ENCODE measurements around the gene OR8A1. TPM values are rescaled to one million over a fixed set of nuclear protein-coding genes. Genes with fewer than 3 reads are reported as not detected.

The OR8A1 gene
- total RNA-seq: not detected in 2 replicates

GRCh38 chr11:124569697-124570096 lies at the start of gene OR8A1:
Gene OR8A1 (plus strand): TSS chr11:124569997. CDS start chr11:124570120, 123 bp downstream.
- FAIRE-seq (no peak), DNase-seq (ENCODE audit: low read depth) (no peak)
- no peaks in the 10 kb centered on the region for H3K27me3 ChIP-seq (ENCODE audit: control insufficient read depth, insufficient read depth, low read length)
- no peaks in the 10 kb centered on the region for H3K36me3 ChIP-seq (ENCODE audit: control insufficient read depth, insufficient read depth, low read length)
- no peak within 1 kb of the TSS for H3K4me3 ChIP-seq (ENCODE audit: low read depth, low read length)
- TF ChIP-seq, protein P1, sequence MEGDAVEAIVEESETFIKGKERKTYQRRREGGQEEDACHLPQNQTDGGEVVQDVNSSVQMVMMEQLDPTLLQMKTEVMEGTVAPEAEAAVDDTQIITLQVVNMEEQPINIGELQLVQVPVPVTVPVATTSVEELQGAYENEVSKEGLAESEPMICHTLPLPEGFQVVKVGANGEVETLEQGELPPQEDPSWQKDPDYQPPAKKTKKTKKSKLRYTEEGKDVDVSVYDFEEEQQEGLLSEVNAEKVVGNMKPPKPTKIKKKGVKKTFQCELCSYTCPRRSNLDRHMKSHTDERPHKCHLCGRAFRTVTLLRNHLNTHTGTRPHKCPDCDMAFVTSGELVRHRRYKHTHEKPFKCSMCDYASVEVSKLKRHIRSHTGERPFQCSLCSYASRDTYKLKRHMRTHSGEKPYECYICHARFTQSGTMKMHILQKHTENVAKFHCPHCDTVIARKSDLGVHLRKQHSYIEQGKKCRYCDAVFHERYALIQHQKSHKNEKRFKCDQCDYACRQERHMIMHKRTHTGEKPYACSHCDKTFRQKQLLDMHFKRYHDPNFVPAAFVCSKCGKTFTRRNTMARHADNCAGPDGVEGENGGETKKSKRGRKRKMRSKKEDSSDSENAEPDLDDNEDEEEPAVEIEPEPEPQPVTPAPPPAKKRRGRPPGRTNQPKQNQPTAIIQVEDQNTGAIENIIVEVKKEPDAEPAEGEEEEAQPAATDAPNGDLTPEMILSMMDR (IDR thresholded peaks at IDR 0.05; ENCODE audit: insufficient read depth, low read length, severe bottlenecking): no peak

GRCh38 chr11:124520550-124520854 lies 49.3 kb upstream of the OR8A1 start:
- TF ChIP-seq, protein P1 (IDR thresholded peaks at IDR 0.05; ENCODE audit: insufficient read depth, low read length, severe bottlenecking): no peak
- DNase-seq (ENCODE audit: low read depth) (no peak), FAIRE-seq (no peak)
- no peak overlapping the region for H3K4me3 ChIP-seq (ENCODE audit: low read depth, low read length)
- H3K36me3 ChIP-seq (ENCODE audit: control insufficient read depth, insufficient read depth, low read length): no peaks in the 10 kb centered on the region
- H3K27me3 ChIP-seq (ENCODE audit: control insufficient read depth, insufficient read depth, low read length): peaks cover 5% of the 10 kb centered on the region

GRCh38 chr11:124533626-124534025 lies 36.2 kb upstream of the OR8A1 start:
- FAIRE-seq (no peak), DNase-seq (ENCODE audit: low read depth) (no peak)
- no peaks in the 10 kb centered on the region for H3K27me3 ChIP-seq (ENCODE audit: control insufficient read depth, insufficient read depth, low read length)
- H3K4me3 ChIP-seq (ENCODE audit: low read depth, low read length): no peak overlapping the region
- H3K36me3 ChIP-seq (ENCODE audit: control insufficient read depth, insufficient read depth, low read length): no peaks in the 10 kb centered on the region
- TF ChIP-seq, protein P1 (IDR thresholded peaks at IDR 0.05; ENCODE audit: insufficient read depth, low read length, severe bottlenecking): no peak

DNA sequence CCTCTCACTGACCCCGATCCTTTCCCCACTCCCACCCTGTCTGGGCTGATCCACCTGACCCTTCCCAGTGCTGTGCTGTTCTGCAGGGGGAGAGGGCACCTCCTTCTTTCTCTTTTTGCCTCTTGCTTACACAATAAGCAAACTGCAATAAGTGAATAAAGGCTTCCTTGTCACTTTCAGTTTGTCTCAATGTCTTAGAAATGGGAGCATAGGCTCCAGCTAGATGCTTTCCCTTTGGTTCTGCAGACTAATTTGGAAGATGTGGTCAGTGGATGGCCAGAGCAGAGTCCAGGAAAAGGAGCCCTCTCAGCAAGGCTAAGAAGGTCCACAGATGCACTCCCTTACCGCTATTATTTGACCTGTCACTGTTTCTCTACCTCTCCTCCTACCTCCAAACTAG lies 35.7 kb upstream of the OR8A1 start:
- Histone ChIP-seq H3K36me3 (ENCODE audit: control insufficient read depth, insufficient read depth, low read length) (no peaks in the 10 kb centered on the region), H3K27me3 (ENCODE audit: control insufficient read depth, insufficient read depth, low read length) (no peaks in the 10 kb centered on the region), H3K4me3 (ENCODE audit: low read depth, low read length) (no peak overlapping the region)
- DNase-seq (ENCODE audit: low read depth): no peak
- TF ChIP-seq, protein P1 (IDR thresholded peaks at IDR 0.05; ENCODE audit: insufficient read depth, low read length, severe bottlenecking): no peak
- FAIRE-seq: no peak

DNA sequence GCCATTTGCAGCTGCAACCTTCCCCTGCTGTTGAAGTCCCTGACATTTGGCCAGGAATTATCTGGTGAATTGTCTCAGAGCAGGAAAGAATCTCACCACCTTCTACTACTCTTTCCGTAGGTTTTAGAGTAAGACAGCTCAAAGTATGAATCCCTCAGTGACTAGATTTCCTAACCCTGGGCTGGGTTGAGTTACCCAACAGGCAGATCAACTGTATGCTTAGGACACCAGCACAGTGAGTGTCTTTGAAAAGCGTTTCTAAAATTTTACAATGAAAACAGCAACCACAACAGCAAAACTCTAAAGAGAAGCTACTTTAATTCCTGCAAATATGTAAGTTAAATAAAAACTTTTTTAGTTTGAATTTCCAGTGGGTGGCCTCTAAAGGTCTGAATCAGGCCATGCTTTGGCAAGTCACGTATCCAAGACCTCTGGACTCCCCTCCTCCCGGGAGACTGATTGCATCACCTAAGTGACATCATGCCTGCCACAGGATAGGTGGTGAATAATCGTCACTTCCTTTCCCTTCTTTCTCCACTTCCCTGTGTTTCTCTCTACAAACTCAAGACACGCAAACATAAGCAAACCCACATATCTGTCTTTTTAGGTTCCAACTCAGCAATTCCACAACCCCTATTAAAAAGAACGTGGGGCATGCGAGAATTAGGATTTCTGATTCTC lies 34.1 kb upstream of the OR8A1 start:
- DNase-seq (ENCODE audit: low read depth) (peak; percentile 23), FAIRE-seq (no peak)
- no peaks in the 10 kb centered on the region for H3K27me3 ChIP-seq (ENCODE audit: control insufficient read depth, insufficient read depth, low read length)

More for the DNA sequence above, 34.1 kb upstream of the OR8A1 start:
- Histone ChIP-seq H3K36me3 (ENCODE audit: control insufficient read depth, insufficient read depth, low read length) (no peaks in the 10 kb centered on the region), H3K4me3 (ENCODE audit: low read depth, low read length) (no peak overlapping the region)
- TF ChIP-seq, protein P1 (IDR thresholded peaks at IDR 0.05; ENCODE audit: insufficient read depth, low read length, severe bottlenecking): no peak
